HG02623 (cell line): ENCODE results near the gene ATXN7L2.

Experiments
- ATAC-seq: cut with Tn5 transposase; IDR thresholded peaks from one replicate; pipeline ENCODE4 v1.9.1; 2021; ENCODE audit warnings: moderate library complexity; ENCODE audit not compliant: unreplicated experiment

ATXN7L2 gene

GRCh38 chr1:109495738-109496137 is 12.0 kb downstream of the ATXN7L2 start:
- ATAC-seq: no peak

- no peak for ATAC-seq
These were observed 13.9 kb downstream of the ATXN7L2 start for GRCh38 chr1:109497449-109498160.

DNA sequence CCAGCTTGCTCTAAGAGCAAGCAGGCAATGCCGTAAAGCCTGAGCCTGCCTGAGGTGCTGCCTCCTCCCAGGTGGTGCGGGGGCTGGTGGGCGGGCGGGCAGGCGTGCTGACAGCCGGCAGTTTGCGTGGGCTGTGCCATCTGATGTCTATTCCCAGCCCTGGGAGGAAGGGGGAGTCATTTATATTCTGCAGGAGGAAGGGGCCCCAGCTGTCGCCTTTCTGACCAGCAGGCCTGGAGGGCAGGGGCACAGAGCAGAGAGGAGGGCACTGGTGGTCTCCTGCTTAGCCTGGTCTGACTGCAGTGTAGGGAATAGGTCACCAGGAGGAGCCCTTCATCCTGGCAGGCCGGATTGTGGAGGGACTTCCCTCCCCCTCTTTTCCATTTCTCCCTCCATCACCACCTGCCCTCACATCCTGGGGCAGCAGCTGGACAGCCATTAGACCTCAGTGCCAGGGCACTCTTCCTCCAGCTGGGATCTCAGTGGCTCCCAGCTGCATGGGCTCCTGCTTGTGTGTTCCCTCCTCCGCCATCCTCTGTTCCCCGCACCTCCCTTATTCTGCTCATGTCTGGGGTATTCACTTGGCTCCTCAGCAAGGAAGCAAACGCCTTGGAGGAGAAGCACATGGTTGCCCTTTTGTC is 14.6 kb downstream of the ATXN7L2 start:
- no peak for ATAC-seq

- ATAC-seq: no peak
These were observed 15.4 kb downstream of the ATXN7L2 start for GRCh38 chr1:109499081-109499480.

DNA sequence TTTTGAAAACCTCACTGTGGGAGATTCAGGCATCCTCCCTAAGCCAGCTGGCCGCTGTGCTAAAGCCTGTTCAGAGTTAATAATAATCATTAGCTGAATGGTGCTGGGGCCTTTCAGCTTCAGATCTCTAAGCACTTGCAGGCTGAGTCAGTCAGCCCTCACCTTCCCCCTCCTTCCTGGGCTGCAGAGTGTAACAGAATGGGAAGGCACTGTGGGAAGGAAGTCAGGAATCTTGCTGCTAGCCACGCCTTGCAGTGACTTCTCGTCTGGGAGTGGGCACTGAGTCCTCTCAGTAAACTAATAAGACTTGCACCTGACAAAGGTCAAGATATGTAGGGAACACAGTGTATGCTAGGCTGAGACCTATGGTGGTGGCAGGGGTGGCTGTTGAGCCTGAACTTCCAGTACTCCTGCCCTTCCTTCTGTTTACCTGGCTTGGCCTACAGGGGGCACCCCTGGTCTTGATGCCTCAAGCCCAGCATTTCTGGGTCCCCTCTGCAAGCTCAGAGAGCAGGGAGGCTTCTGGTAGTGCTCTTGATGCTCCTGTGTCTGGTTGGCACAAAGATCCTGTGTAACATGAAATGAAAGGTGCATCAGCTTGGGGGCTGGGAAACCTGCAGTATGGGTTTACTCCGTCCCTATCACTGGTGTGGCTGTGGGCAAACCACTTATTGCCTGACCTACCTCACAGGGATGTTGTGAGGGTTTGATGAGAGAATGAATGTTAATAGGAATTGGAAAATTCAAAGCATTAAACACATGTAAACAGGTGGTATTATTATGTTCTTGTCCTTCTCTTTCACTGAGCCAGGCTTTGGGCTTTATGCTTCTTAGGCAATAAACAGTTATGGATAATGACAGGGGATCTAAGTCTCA is 16.2 kb downstream of the ATXN7L2 start:
- no peak for ATAC-seq

DNA sequence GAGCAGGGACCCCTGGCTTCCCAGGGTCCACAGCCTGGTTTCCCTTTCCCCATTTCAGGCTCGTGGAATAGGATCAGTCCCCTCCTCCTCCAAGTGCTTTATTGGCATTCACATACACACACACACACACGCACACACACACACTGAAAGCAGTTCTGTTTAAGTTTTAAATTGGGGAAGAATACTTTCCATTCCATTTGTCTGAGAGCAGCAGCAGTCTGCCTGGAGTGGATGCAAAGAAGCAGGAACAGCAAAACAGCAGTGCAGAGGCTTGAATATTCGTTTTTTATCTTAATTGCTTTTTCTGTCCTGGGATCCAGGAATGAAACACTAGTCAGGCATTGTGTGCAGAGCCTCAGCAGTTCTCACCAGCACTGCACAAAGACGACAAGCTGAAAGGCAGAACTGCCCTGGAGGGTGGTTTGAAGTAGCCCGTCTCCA is 17.3 kb downstream of the ATXN7L2 start:
- ATAC-seq: no peak

GRCh38 chr1:109501644-109502363 is 18.1 kb downstream of the ATXN7L2 start:
- no peak for ATAC-seq

DNA sequence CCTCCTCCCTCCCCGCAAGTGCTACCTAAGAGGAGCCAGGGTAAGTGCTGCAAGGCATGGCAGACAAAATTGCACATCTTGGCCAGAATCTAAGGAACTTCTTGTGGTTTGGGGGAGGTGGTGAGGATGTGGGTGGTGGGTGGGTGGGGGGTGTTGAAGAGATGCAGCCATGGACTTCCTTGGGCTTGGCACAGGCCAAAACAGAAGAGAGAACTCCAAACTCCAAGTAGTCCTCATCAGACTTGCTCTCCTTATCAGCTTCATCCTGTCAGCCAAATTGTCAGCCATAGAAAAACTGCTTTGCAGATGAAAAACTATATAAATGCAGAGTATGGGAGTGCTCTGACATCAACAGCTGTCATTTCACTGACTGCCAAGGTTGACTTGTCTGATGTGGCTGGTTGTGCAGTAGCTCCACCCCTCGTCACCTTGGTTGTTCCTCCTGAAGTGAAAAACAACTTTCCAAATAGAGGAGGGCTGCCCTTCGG is 18.7 kb downstream of the ATXN7L2 start:
- ATAC-seq: no peak

DNA sequence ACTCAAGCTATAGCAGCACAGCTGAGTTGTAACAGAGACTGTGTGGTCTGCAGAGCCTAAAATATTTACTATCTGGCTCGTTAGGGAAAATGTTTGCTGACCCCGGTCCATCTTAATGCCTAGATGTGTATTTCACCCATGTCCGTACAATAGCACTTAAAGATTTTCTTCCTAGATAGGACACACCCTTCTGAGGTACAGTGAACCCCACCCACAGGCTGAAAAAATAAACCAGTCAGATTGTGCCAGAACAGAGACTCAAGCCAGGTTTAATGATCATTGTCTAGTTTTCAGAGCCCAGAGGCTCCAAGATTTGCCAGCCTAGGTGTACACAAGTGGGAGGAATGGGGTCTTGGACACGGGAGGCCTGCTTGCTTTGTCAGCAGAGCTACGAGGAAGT is 20.2 kb downstream of the ATXN7L2 start:
- ATAC-seq: no peak

GRCh38 chr1:109504974-109505373 is 21.3 kb downstream of the ATXN7L2 start:
- no peak for ATAC-seq

DNA sequence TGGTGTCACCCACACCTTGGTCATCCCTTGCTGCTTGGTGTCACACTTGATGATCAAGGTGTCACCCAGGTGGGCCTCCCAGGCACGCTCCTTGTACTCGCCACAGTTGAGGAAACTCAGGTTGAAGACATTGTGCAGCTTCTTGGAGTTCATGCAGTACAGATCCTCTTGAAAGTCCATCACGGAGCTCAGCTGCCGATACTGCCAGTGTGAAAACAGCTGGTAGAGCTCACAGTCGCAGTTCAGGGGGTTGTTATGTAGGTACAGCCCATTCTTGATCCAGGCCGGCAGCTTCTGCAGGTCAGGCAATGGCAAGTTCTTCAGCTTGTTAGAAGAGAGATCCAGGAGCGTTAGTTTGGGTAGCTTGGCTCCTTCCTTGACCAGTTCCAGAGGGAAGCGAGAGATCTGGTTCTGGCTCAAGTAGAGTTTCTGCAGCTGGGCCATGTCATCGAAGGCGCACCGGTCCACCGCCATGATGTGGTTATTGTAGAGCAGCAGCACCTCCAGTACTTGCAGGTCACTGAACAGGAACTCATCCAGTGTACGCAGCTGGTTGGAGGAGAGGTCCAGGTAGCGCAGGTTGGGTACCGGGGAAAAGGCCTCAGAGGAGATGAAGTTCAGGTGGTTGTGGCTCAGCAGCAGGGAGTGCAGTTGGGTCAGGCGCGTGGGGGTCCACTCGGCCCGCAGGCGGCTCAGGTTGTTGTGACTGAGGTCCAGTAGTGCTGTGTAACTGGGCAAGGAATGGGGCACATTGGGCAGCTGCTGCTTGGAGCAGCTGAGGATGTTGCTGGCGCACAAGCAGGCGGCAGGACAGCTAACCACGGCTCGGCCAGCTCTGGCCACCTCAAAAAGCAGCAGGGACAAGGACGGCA is 24.5 kb downstream of the ATXN7L2 start:
- no peak for ATAC-seq

GRCh38 chr1:109508873-109509175 is 25.1 kb downstream of the ATXN7L2 start:
- no peak for ATAC-seq

DNA sequence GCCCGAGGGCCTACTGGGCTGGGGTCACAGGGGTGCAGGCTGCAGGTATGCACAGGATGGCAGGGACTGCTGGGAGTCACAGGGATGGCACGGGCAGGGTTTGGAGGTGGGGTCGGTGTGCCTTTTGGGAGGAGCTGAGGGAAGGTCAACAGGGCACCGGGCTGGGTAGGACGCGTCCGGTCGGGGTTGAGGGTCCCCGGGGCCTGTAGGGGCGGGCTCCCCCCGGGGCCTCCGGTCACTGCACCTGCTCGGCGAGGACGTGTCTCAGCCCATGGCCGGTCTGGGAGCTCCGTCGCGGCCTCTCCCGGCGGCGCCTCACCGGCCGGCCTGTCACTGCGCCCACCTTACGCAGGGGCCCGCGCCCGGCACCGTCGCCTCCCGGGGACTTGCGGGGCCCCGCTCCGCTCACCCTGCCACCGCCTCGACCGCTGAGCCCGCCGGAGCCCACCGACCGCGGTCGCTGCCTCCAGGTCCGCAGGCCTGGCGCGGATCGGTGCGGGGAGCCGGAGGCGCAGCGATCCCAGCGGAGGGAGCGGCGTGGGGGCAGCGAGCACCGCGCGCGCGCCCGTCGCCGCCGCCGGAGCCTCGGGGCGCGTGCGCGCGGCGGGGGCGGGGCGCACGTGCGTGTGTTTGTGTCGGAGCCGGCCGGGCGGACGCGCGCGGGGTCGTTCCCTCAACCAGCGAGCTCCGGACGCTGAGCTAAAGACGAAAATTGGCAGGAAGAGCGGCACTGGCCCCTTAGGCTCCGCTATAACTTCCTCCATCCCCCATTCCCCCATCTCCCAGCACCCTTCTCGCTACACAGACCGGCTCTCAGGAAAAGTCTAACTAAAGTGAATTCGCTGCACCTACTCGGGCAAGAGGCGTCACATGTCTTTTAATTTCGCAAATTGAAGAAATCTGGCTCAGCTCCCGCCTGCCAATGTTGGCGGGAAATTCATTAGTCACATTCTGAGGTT is 25.8 kb downstream of the ATXN7L2 start, which contains the start of gene AMIGO1:
Gene AMIGO1, minus strand, starts transcription at position 552 of the 959 bp plus-strand sequence. CDS start 815 bp downstream, outside the sequence.
- ATAC-seq: no peak

DNA sequence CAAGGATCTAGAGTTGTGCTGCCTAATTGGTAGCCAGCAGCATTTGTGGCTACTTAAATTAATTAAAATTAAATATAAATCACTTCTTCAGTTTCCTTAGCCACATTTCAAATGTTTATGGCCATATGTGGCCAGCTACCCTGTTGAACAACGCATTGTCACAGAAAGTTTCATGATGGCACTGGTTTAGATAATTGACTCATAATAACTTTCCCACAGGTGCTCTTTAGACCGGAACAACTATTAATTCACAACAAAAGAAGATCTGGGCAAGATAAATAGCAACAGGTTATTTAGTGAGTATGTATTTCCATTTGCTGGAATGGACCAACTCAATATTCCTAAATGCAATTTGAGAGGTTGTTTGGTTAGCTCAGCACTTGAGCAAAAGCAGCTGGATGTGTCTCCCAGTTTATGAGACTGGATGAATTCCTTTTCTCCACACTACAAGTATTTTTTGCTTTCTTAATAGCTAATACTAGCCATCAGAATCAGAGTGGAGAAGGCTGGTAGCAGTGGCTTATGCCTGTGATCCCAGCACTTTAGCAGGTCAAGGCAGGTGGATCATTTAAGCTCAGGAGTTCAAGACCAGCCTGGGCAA is 29.5 kb downstream of the ATXN7L2 start:
- ATAC-seq: no peak

DNA sequence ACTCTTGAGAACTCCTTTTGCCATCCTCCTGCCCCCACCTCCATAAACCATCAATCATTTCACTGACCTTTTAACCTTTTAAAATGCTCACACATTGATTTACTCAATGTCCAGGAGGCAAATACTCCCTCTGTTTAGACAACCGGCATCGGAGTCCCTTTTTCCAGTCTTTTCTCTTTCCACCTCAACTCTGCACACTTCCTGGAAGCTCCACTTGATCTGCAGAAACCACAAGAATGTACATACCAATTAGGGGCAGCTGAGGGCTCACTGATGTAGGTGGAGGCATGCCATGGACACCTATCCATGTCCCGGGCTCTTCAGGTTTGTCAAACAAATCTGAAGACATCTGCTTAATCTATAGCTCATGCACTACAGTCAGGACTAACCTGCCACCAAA is 31.1 kb downstream of the ATXN7L2 start:
- no peak for ATAC-seq

DNA sequence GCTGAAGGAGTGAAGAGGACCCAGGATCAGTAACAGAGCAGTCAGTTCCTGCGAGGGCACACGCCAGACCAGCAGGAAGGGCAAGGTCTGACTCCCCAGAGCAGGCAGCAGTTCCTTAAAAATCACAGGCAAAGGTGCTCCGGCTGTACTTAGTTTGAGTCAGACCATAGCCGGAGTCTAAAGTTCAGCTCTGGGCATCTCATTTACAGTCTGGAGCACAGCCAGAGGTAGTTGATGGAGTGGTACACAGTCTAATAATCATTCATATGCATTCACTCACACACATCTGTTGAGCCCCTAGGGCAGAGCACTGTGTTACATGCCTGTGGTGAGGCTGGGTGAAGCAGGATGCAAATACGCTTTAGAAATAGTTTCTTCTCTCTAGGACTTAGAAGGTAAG is 33.2 kb downstream of the ATXN7L2 start:
- ATAC-seq: no peak

DNA sequence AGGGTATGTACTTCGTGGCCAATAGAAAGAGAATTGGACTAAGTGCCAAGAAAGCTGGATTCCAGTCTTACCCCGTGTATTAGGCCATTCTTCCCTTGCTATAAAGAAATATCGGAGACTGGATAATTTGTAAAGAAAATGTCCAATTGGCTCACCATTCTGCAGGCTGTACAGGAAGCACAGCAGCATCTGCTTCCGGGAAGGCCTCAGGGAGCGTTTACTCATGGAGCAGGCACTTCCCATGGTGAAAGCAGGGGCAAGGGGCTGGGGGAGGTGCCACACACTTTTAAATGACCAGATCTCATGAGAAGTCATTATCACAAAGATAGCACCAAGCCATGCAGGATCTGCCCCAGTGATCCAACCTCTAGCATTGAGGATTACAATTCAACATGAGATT is 33.6 kb downstream of the ATXN7L2 start:
- ATAC-seq: no peak
